ENCODE measurements around the gene ADAP1.

GRCh38 chr7:876077-876971, 78.2 kb downstream of the ADAP1 start, which contains the start of gene GET4:
- TF ChIP-seq GATA3 (IDR thresholded peaks at IDR 0.05; ENCODE audit: low read depth, low read length) (no peak), GATA2 (IDR thresholded peaks at IDR 0.05; ENCODE audit: low read depth, low read length) (no peak)

Measured in SH-SY5Y (cell line).